ENCODE measurements around the gene ARMS2.

The ARMS2 gene

DNA sequence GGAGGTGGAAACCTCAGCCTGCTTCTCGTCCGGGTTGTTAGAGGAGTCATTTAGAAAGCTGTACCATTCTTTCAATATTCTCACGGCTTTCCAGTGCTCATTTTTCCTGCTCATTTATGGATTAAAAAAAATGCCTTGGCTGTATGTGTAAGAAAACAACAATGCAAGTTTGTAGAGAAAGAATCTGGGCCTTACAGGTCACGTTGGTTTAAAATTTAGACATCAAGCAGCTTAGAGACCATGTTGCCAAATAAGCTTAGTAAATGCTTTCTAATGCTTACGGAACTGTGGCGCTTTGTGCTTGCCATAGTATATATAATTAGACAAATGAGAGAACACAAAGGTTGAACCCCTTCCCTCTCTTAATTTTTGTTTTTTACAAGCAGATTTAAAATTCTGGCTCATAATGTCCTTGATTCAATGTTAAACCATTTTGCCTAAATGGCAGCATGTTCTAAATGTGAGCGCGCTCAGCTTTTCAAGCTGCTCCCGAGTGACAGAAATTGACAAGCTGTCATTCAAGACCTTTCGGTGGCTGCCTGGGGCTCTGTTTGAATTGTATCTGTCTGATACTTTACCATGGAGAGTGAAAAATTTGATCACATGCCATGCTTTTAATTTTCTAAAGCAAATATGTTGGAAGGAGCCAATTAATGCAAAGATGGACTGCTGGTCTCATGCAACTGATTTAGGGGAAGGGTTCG, 1.1 kb downstream of the ARMS2 start:
- H3K27me3 ChIP-seq: peaks cover 23% of the 10 kb centered on the region
- H3K36me3 ChIP-seq: no peaks in the 10 kb centered on the region
- H3K9me3 ChIP-seq: no peaks in the 10 kb centered on the region
- no peak overlapping the region for H3K4me3 ChIP-seq (ENCODE audit: low read depth, low read length)
- no peaks in the 10 kb centered on the region for H3K4me1 ChIP-seq
- TF ChIP-seq, protein P1, sequence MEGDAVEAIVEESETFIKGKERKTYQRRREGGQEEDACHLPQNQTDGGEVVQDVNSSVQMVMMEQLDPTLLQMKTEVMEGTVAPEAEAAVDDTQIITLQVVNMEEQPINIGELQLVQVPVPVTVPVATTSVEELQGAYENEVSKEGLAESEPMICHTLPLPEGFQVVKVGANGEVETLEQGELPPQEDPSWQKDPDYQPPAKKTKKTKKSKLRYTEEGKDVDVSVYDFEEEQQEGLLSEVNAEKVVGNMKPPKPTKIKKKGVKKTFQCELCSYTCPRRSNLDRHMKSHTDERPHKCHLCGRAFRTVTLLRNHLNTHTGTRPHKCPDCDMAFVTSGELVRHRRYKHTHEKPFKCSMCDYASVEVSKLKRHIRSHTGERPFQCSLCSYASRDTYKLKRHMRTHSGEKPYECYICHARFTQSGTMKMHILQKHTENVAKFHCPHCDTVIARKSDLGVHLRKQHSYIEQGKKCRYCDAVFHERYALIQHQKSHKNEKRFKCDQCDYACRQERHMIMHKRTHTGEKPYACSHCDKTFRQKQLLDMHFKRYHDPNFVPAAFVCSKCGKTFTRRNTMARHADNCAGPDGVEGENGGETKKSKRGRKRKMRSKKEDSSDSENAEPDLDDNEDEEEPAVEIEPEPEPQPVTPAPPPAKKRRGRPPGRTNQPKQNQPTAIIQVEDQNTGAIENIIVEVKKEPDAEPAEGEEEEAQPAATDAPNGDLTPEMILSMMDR (IDR thresholded peaks at IDR 0.05; ENCODE audit: low read depth, low read length): no peak
- no peak for DNase-seq

DNA sequence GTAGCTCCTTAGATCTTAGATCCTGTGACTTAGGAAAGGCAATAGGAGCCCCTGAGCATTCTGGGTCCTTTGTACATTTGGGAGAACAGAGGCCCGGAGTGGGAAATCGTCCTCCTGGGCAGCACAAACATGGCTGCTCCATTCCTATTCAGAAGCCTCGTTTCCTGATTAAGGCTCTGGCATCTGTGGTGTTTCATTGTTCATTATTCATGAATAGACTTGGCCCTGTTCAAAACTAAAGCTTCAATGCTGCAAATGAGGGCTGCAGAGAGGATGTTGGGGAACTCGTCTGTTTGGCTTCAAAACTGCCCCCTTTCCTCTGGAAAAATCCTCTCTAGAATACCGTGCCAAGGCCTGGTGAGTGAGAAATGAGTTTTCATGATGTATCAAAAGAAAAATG, 3.5 kb downstream of the ARMS2 start:
- H3K27me3 ChIP-seq: peaks cover 47% of the 10 kb centered on the region
- no peaks in the 10 kb centered on the region for H3K9me3 ChIP-seq
- no peak for DNase-seq
- H3K4me1 ChIP-seq: no peaks in the 10 kb centered on the region
- TF ChIP-seq, protein P1 (IDR thresholded peaks at IDR 0.05; ENCODE audit: low read depth, low read length): no peak
- no peaks in the 10 kb centered on the region for H3K36me3 ChIP-seq
- no peak overlapping the region for H3K4me3 ChIP-seq (ENCODE audit: low read depth, low read length)

- Histone ChIP-seq H3K4me3 (ENCODE audit: low read depth, low read length) (no peak overlapping the region), H3K9me3 (no peaks in the 10 kb centered on the region), H3K36me3 (no peaks in the 10 kb centered on the region), H3K4me1 (no peaks in the 10 kb centered on the region), H3K27me3 (peaks cover 55% of the 10 kb centered on the region)
- TF ChIP-seq, protein P1 (IDR thresholded peaks at IDR 0.05; ENCODE audit: low read depth, low read length): no peak
- peak; percentile 17 for DNase-seq
These were observed 4.2 kb downstream of the ARMS2 start for GRCh38 chr10:122458693-122459092.

GRCh38 chr10:122459561-122460273, 5.3 kb downstream of the ARMS2 start:
- H3K9me3 ChIP-seq: no peaks in the 10 kb centered on the region
- TF ChIP-seq, protein P1 (IDR thresholded peaks at IDR 0.05; ENCODE audit: low read depth, low read length): no peak
- no peak for DNase-seq
- H3K36me3 ChIP-seq: no peaks in the 10 kb centered on the region
- H3K27me3 ChIP-seq: peaks cover 65% of the 10 kb centered on the region
- H3K4me3 ChIP-seq (ENCODE audit: low read depth, low read length): no peak overlapping the region
- H3K4me1 ChIP-seq: no peaks in the 10 kb centered on the region

DNA sequence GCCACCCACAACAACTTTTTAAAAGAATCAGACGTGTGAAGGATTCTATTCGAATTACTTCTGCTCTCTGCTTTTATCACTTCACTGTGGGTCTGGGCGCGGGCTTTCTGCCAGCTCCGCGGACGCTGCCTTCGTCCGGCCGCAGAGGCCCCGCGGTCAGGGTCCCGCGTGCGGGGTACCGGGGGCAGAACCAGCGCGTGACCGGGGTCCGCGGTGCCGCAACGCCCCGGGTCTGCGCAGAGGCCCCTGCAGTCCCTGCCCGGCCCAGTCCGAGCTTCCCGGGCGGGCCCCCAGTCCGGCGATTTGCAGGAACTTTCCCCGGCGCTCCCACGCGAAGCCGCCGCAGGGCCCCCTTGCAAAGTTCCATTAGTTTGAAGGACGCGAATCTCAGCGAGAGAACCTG, 6.4 kb downstream of the ARMS2 start:
- TF ChIP-seq, protein P1 (IDR thresholded peaks at IDR 0.05; ENCODE audit: low read depth, low read length): no peak
- Histone ChIP-seq H3K9me3 (no peaks in the 10 kb centered on the region), H3K36me3 (no peaks in the 10 kb centered on the region), H3K4me1 (no peaks in the 10 kb centered on the region), H3K27me3 (peaks cover 76% of the 10 kb centered on the region), H3K4me3 (ENCODE audit: low read depth, low read length) (no peak overlapping the region)
- DNase-seq: no peak

GRCh38 chr10:122461367-122461728, 6.9 kb downstream of the ARMS2 start, which contains the start of gene HTRA1:
TSS of gene HTRA1 (plus strand) at chr10:122461553. CDS start at chr10:122461653, 100 bp downstream.
- no peaks in the 10 kb centered on the region for H3K4me1 ChIP-seq
- no peaks in the 10 kb centered on the region for H3K9me3 ChIP-seq
- peak within 1 kb of the TSS; percentile 31 for H3K4me3 ChIP-seq (ENCODE audit: low read depth, low read length)
- peak; percentile 45 for DNase-seq
- TF ChIP-seq, protein P1 (IDR thresholded peaks at IDR 0.05; ENCODE audit: low read depth, low read length): no peak
- H3K27me3 ChIP-seq: peaks cover 78% of the 10 kb centered on the region
- H3K36me3 ChIP-seq: no peaks in the 10 kb centered on the region
